HG03066 (cell line): ENCODE results near the gene LIFR.

Experiments used
- ATAC-seq: cut with Tn5 transposase; IDR thresholded peaks from one replicate; pipeline ENCODE4 v1.9.1; 2021; ENCODE audit warnings: low read depth; ENCODE audit not compliant: unreplicated experiment

Gene LIFR

DNA sequence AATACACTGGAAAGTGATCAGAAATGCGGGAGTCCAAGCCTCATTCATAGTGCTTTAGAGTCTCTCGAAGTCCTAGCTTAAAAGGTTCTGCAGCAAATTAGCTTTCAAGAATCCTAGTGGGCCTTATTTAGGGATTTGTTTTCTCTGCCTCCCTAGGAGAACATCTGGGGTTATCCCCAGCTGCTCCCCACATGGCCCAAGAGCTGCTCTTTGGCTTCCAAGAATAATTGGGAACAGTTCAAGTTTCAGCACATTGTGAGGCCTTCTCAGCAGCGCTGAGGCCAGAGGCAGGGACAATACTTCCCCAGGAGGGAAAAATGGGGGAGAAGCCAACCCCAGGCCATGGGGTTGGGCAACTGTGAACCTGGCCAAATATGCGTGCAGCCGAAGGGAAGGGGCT lies 108.7 kb downstream of the LIFR start:
- ATAC-seq, result no peak

DNA sequence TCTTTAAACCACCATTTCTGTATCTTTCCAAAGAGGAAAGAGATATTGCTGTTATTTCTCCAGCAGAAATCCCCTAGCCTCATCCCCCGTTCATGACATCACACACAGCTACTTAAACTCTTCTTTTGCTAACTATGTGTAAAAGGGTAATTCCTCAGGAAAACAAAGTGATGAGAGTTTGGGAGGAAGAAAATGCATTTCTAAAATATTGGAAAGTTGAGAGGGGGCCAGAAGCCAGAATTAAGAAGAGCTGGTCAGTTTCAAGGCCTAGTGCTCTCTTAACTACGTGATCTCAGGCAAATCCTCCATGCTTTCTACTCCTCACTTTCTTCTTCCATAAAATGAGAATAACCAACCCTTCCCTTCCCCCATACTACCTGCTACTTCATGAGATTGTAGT lies 109.4 kb downstream of the LIFR start:
- ATAC-seq, result no peak

DNA sequence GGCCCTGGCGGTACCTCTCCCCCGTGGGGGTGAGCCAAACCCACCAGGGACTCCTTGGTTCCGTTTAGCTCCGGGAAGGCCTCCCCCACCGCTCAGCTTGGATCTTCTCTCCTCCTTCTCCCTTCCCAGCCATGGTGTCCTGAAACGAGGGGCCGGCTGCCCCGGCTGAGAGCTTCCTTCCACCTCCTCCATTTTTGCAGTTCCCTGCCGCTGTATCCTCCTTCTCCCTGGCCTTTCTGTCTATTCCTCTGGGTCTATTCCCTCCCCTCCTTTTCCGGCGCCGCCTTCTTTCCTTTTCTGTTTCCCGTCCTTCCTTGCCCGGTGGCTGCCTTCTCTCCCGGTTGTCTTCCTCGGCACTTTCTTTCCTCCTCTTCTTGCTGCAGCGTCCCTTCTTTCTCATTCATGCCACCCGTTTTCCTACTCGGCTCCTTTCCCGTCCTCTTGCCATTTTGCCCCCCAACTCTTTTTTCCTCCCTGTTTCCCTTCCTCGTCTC lies 110.4 kb downstream of the LIFR start:
- no peak for ATAC-seq

DNA sequence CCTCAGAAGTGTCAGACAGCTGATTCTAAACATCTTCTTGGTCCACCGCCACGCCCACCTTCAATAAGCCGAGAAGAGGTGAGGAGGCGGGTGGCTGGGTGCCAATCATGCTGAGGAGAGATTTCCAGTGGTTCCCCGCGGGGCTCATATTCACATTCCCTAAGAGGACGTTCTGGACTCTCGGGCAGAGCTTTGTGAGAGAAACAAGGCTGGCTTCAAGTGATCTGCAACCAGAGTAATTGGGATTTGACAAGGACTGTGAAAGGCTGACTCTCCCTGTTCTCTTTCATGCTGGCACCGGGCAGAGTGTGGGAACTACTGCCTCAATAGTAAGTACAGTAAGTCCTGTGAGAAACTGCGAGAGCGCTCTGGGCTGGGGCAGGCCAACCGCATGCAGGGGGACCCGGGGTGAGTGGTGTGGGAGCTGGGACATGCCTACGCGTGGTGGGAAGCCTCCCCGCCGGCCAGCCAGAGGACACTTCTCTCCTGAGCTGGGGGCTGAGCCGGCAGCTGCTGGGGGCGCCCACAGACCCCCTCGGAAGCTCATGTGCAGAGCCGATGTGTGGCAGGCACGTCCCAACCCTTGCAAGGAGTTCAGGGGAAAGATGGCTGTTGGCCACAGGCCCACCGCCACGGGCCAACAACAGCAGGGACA lies 110.9 kb downstream of the LIFR start:
- no peak for ATAC-seq

DNA sequence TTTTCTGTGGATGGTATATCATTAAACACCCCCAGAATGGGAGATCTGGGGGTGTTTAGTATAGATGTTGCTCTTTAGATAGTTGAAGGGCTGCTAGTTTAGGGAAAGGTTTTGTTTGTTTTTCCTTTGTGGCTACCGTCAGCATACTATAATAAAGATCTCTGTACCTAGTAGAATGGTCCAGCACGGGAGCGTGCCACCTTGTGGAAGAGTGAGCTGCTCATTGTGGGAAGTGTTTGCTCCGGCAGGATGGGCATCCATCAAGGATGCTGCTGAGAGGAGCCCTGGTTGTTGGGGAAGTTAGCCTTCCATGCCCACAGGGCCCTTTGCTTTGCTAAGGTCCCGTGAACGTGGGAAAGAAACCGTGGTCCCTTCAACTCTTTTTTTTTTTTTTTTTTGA lies 113.1 kb downstream of the LIFR start:
- no peak for ATAC-seq

DNA sequence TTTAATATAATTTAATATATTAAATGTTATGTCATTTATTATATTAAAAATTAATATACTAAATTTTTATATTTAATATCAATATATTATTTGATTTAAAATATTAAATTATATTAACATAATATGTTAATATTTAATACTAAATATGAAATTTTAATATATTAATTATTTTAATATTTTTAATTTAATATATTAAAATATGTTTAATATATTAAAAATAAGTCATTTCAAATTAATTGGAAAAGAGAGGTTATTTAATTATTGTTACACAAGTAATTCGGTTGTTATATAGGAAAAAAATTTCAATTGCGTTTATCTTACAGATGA lies 114.2 kb downstream of the LIFR start:
- no peak for ATAC-seq

DNA sequence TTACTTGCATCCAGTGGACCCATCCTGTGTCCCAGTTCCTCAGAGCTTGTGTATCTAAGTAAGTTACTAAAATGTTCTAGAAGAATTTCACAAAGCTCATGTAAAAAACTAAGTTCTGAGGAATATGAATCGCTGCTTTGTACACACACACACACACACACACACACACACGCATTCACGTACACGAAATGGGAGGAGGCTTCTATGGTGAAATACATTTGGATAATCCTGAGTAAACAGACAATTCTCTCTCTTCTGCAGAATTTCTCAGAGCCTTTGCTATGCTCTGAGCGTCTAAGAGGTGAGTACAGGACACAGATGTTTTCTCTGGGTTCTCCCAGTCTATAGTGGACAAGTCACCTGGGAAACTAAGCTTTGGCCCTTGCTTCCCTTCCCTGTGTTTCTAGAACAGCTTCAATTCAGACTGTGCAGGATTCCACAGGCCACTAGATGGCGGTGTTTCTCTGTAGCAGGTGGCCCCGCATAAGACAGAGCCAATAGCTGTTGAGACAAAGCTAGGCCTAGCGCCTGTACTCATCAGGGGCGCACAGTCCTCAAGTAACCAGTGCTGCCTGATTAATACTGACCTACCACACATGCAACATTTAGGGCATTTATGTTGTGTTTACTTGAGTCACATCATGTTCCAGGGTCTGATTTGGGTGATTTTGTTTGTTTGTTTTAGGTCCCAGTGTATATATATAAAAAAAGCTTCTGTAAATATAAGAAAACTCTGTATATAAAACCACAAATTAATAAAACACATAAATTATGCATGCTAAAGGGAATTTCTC lies 114.8 kb downstream of the LIFR start:
- ATAC-seq, result peak; percentile 98

DNA sequence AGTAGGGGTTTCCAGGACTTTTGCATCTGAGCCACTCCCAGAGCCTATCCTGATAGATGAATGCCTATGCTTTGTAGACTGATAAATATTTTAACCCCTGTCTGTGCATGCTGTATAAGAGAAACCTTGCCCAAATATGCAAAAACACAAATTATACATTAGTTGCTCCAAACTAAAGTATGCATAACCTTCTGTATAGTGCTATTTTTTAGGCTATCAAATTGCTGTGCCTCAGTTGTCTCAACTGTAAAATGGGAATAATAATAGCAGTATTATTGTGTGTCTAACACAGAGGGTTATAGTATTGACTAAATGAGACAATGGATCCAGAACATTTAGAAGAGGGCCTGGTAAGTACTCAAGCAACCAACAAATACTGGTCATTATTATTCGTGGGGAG lies 117.7 kb downstream of the LIFR start:
- no peak for ATAC-seq

DNA sequence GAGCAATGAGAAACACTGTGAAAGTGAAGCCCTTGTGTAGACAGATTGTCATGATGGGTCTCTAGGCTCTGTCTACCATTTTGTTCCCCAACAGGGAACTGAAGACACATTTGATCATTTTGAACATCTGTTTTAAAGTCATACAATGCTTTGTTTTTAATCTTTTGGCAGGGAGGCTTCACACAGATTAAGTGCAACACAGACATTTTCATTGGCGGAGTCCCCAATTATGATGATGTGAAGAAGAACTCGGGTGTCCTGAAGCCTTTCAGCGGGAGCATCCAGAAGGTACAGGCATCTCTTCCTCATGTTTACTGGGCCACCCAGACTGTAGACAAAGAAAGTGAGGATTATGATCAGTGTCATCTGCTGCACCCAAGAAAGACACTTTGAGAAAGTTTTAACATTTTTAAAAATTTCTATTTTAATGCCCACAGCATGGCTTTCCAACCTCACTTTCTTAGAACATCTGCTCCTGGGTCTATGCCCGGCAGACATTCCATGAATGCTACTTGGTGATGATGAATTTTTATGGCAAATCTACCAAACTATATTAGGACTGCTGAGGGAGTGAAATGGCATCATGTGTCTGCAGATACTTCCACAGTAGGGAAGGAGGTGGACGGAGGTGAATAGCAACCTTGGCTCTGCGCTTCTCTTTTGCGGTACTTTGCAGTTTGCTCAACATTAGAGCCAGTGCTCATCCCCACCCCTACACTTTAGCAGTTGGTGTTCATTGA lies 121.3 kb downstream of the LIFR start:
- no peak for ATAC-seq

DNA sequence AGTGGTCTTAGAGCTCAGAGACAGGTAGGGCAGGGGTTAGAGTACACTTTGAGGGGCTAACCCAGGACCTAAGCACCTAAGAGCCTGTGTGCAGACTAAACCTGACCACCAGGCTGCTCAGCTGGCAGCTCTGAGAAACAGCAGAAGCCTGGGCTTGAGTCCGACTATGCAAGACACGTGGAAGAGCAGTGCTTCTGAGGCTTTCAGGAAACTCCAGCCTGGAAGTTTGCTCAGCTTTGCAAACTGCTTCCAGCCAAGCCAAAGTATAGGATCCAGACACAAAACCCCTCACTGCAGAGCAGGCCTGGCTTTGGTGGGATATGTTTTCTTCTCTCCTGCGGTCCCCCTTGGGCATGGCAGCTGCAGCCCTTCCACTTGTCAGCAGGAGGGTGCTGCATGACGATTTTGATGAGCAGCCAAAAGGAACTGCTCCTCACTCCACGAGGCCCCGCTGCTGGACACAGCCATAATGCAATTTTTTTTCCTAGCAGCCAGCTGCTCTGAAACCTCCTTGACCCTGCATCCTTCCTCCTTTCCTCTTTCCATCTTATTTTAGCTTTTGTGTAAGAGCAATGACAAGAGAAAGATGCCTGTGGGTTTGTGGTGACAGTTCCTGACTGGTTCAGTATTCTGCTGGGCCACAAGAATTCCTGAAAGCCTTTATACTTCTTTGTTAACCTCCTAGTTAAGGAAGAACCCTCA lies 123.1 kb downstream of the LIFR start:
- ATAC-seq, result no peak

DNA sequence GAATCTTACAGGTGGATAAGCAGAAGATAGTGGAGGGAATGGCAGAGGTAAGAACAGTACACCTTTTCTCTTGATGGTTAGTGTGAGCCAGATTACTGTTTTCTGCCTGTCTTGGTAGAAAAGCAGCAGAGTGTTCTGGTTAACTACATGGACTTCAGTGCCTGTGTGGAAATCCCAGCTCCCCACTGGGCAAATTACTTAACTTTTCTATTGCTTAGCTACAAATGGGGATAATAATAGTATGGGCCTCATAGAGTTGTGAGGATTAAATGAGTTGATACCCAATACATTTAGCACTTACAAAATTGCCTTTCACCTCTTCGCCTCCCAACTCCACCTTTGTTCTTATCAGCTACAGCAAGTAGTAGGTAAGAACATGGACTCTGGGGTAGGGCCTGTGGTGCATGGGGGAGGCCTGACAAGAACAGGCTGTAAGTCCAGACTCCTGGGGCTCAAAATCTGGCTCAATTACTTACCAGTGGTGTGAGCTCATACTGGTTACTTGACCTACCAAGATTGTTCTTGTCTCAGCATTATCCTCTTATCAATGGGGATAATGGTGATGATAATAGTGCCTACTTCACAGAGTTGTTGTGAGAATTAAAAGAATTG lies 125.1 kb downstream of the LIFR start:
- no peak for ATAC-seq

DNA sequence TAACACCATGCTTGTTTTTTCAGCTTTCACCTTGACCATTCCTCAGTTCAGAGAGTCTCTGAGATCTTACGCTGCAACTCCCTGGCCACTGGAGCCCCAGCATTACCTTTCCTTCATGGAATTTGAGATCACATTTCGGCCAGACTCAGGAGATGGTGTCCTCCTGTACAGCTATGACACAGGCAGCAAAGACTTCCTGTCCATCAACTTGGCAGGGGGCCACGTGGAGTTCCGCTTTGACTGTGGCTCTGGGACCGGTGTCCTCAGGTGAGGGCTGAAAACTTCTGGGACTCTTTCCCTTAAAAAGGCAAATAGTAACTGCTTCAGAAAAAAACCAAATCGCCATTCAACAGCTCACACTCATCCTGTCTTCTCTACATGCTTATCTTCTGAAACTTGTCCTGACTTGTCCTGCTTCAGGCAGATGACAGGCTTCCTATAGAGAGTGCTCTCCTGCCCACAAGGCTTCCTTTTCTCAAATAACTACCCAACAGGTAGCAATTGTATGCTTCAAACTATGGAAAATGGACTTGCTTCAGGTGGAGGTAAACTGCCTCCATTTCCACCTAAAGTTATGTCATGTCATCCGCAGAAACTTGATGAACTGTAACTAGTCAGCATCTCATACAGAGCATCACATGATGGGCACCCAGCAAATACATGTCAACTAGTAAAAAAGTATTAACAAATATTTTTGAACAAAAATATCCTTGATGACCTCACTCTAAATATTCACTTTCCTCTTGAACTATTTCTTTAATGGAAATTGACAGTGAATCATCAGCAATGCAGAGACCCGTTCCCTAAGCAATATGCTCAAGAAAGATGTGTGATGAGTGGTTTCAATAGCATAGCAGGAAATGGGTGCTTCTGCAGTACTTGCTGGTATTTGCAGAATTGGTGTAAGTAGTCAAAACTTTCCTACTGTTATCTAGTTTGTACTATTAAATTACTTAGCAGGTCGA lies 129.2 kb downstream of the LIFR start:
- no peak for ATAC-seq

DNA sequence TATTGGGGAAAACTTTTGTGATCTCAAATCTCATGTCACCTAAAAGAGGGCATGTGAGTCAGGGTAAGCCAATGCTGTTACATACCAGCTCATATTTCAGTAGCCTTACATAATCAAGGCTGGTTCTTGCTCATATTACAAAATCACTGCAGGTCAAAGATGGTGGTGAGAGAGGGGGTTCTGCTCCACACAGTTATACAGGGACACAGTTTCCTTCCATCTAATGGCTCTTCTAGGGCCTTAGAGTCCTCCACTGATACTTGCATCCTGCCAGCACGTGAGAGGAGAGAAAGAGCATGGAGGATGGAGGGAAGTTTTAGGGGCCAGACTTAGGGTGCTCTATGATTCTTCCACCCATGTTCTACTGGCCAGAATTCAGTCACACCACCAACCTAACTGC lies 130.0 kb downstream of the LIFR start:
- no peak for ATAC-seq
